ENCODE measurements around the gene HTRA3.

HTRA3 gene

GRCh38 chr4:8305851-8306471 is 36.4 kb downstream of the HTRA3 start:
- Mint-ChIP-seq H3K4me3 (no peak overlapping the region), H3K36me3 (ENCODE audit: insufficient read depth) (peaks cover 5% of the 10 kb centered on the region), H3K27ac (ENCODE audit: low read depth) (no peak overlapping the region), H3K9me3 (peaks cover 3% of the 10 kb centered on the region), H3K4me1 (no peaks in the 10 kb centered on the region), H3K27me3 (peaks cover 49% of the 10 kb centered on the region)
- DNase-seq (ENCODE audit: low spot score in 2 of 2), result no peak
- no peak for ATAC-seq (replicated peaks; ENCODE audit: extremely low read depth, poor library complexity, severe bottlenecking)

GRCh38 chr4:8306511-8307021 is 37.0 kb downstream of the HTRA3 start:
- ATAC-seq (replicated peaks; ENCODE audit: extremely low read depth, poor library complexity, severe bottlenecking) (no peak), DNase-seq (ENCODE audit: low spot score in 2 of 2) (no peak)
- Mint-ChIP-seq H3K9me3 (no peaks in the 10 kb centered on the region), H3K4me1 (no peaks in the 10 kb centered on the region), H3K27me3 (peaks cover 53% of the 10 kb centered on the region), H3K36me3 (ENCODE audit: insufficient read depth) (peaks cover 5% of the 10 kb centered on the region), H3K4me3 (no peak overlapping the region), H3K27ac (ENCODE audit: low read depth) (no peak overlapping the region)

GRCh38 chr4:8307121-8307520 is 37.6 kb downstream of the HTRA3 start:
- DNase-seq (ENCODE audit: low spot score in 2 of 2) (no peak), ATAC-seq (replicated peaks; ENCODE audit: extremely low read depth, poor library complexity, severe bottlenecking) (no peak)
- Mint-ChIP-seq H3K4me1 (no peaks in the 10 kb centered on the region), H3K27ac (ENCODE audit: low read depth) (no peak overlapping the region), H3K4me3 (no peak overlapping the region), H3K27me3 (peaks cover 52% of the 10 kb centered on the region), H3K9me3 (peaks cover under 1% of the 10 kb centered on the region), H3K36me3 (ENCODE audit: insufficient read depth) (peaks cover 5% of the 10 kb centered on the region)

- Mint-ChIP-seq H3K36me3 (ENCODE audit: insufficient read depth) (peaks cover 5% of the 10 kb centered on the region), H3K4me3 (no peak overlapping the region), H3K27me3 (peaks cover 52% of the 10 kb centered on the region), H3K27ac (ENCODE audit: low read depth) (no peak overlapping the region), H3K9me3 (peaks cover 6% of the 10 kb centered on the region), H3K4me1 (no peaks in the 10 kb centered on the region)
- DNase-seq (ENCODE audit: low spot score in 2 of 2) (no peak), ATAC-seq (replicated peaks; ENCODE audit: extremely low read depth, poor library complexity, severe bottlenecking) (no peak)
Measured at GRCh38 chr4:8307714-8308113, 38.2 kb downstream of the HTRA3 start.

GRCh38 chr4:8308144-8308543 is 38.6 kb downstream of the HTRA3 start:
- Mint-ChIP-seq H3K4me1 (no peaks in the 10 kb centered on the region), H3K9me3 (peaks cover 8% of the 10 kb centered on the region), H3K4me3 (no peak overlapping the region), H3K27ac (ENCODE audit: low read depth) (no peak overlapping the region), H3K27me3 (peaks cover 52% of the 10 kb centered on the region), H3K36me3 (ENCODE audit: insufficient read depth) (peaks cover 5% of the 10 kb centered on the region)
- ATAC-seq (replicated peaks; ENCODE audit: extremely low read depth, poor library complexity, severe bottlenecking) (no peak), DNase-seq (ENCODE audit: low spot score in 2 of 2) (no peak)

- Mint-ChIP-seq H3K27me3 (peaks cover 60% of the 10 kb centered on the region), H3K9me3 (peaks cover 8% of the 10 kb centered on the region), H3K4me1 (no peaks in the 10 kb centered on the region), H3K4me3 (no peak overlapping the region), H3K36me3 (ENCODE audit: insufficient read depth) (peaks cover 2% of the 10 kb centered on the region), H3K27ac (ENCODE audit: low read depth) (no peak overlapping the region)
- no peak for ATAC-seq (replicated peaks; ENCODE audit: extremely low read depth, poor library complexity, severe bottlenecking)
- DNase-seq (ENCODE audit: low spot score in 2 of 2), result no peak
Measured at GRCh38 chr4:8308856-8309771, 39.6 kb downstream of the HTRA3 start.

- peaks cover 2% of the 10 kb centered on the region for H3K36me3 Mint-ChIP-seq (ENCODE audit: insufficient read depth)
- H3K4me3 Mint-ChIP-seq, result no peak overlapping the region
- no peak overlapping the region for H3K27ac Mint-ChIP-seq (ENCODE audit: low read depth)
- no peaks in the 10 kb centered on the region for H3K4me1 Mint-ChIP-seq
- DNase-seq (ENCODE audit: low spot score in 2 of 2), result no peak
- ATAC-seq (replicated peaks; ENCODE audit: extremely low read depth, poor library complexity, severe bottlenecking), result no peak
- H3K27me3 Mint-ChIP-seq, result peaks cover 72% of the 10 kb centered on the region
- H3K9me3 Mint-ChIP-seq, result peaks cover 8% of the 10 kb centered on the region
Measured at GRCh38 chr4:8310306-8310705, 40.8 kb downstream of the HTRA3 start.

- H3K9me3 Mint-ChIP-seq, result peaks cover 8% of the 10 kb centered on the region
- peaks cover 74% of the 10 kb centered on the region for H3K27me3 Mint-ChIP-seq
- no peak overlapping the region for H3K4me3 Mint-ChIP-seq
- H3K27ac Mint-ChIP-seq (ENCODE audit: low read depth), result no peak overlapping the region
- no peak for ATAC-seq (replicated peaks; ENCODE audit: extremely low read depth, poor library complexity, severe bottlenecking)
- no peak for DNase-seq (ENCODE audit: low spot score in 2 of 2)
- H3K4me1 Mint-ChIP-seq, result no peaks in the 10 kb centered on the region
- peaks cover 2% of the 10 kb centered on the region for H3K36me3 Mint-ChIP-seq (ENCODE audit: insufficient read depth)
Measured at GRCh38 chr4:8311101-8312068, 41.8 kb downstream of the HTRA3 start.

- Mint-ChIP-seq H3K27me3 (peaks cover 68% of the 10 kb centered on the region), H3K9me3 (peaks cover 8% of the 10 kb centered on the region), H3K36me3 (ENCODE audit: insufficient read depth) (peaks cover 2% of the 10 kb centered on the region), H3K27ac (ENCODE audit: low read depth) (no peak overlapping the region), H3K4me3 (no peak overlapping the region), H3K4me1 (no peaks in the 10 kb centered on the region)
- ATAC-seq (replicated peaks; ENCODE audit: extremely low read depth, poor library complexity, severe bottlenecking) (no peak), DNase-seq (ENCODE audit: low spot score in 2 of 2) (no peak)
Measured at GRCh38 chr4:8312069-8312445, 42.5 kb downstream of the HTRA3 start.

- Mint-ChIP-seq H3K27me3 (peaks cover 68% of the 10 kb centered on the region), H3K4me3 (no peak overlapping the region), H3K9me3 (peaks cover 8% of the 10 kb centered on the region), H3K27ac (ENCODE audit: low read depth) (no peak overlapping the region), H3K36me3 (ENCODE audit: insufficient read depth) (no peaks in the 10 kb centered on the region), H3K4me1 (no peaks in the 10 kb centered on the region)
- ATAC-seq (replicated peaks; ENCODE audit: extremely low read depth, poor library complexity, severe bottlenecking) (no peak), DNase-seq (ENCODE audit: low spot score in 2 of 2) (no peak)
Measured at GRCh38 chr4:8312976-8313375, 43.4 kb downstream of the HTRA3 start.

- ATAC-seq (replicated peaks; ENCODE audit: extremely low read depth, poor library complexity, severe bottlenecking), result no peak
- Mint-ChIP-seq H3K9me3 (peaks cover 8% of the 10 kb centered on the region), H3K36me3 (ENCODE audit: insufficient read depth) (no peaks in the 10 kb centered on the region), H3K4me1 (no peaks in the 10 kb centered on the region), H3K27me3 (peaks cover 61% of the 10 kb centered on the region), H3K4me3 (no peak overlapping the region), H3K27ac (ENCODE audit: low read depth) (no peak overlapping the region)
- DNase-seq (ENCODE audit: low spot score in 2 of 2), result no peak
Measured at GRCh38 chr4:8314691-8315255, 45.2 kb downstream of the HTRA3 start.

Measured in central memory CD8-positive, alpha-beta T cell (primary cell).